ENCODE data around the gene NOS1AP. TPM values are rescaled to one million over a fixed set of nuclear protein-coding genes. Genes with fewer than 3 reads are reported as not detected.

NOS1AP gene
- total and polyA plus RNA-seq, 12 donors, result 0.37 to 12.0 (median 3.1) TPM

GRCh38 chr1:162228586-162228985 is 159.1 kb downstream of the NOS1AP start:
- intact Hi-C loops (cut with DNase I), result no loop called here
- TF ChIP-seq CTCF (IDR thresholded peaks at IDR 0.05) (no peak), POLR2A (IDR thresholded peaks at IDR 0.05) (no peak)
- no peaks in the 10 kb centered on the region for H3K4me1 ChIP-seq (replicated peaks in 1 of 2)
- no peaks in the 10 kb centered on the region for H3K27me3 ChIP-seq
- H3K4me3 ChIP-seq, result no peak overlapping the region
- WGBS, 4 donors, result 38 to 75% (median 53%) methylated on average over 5 of the region's 5 CpGs
- DNase-seq, result no peak
- H3K27ac ChIP-seq, result no peak overlapping the region
- no peaks in the 10 kb centered on the region for H3K9me3 ChIP-seq (replicated peaks in 1 of 3)
- no peaks in the 10 kb centered on the region for H3K36me3 ChIP-seq (replicated peaks in 1 of 2)

- no peaks in the 10 kb centered on the region for H3K36me3 ChIP-seq (replicated peaks in 1 of 2)
- TF ChIP-seq CTCF (IDR thresholded peaks at IDR 0.05), result no peak
- TF ChIP-seq POLR2A (IDR thresholded peaks at IDR 0.05), result no peak
- intact Hi-C loops (cut with DNase I), result no loop called here
- no peaks in the 10 kb centered on the region for H3K9me3 ChIP-seq (replicated peaks in 1 of 3)
- H3K27ac ChIP-seq, result no peak overlapping the region
- no peak overlapping the region for H3K4me3 ChIP-seq
- DNase-seq, result no peak
- H3K4me1 ChIP-seq (replicated peaks in 1 of 2), result no peaks in the 10 kb centered on the region
- 73 to 90% (median 78%) methylated on average over 2 of the region's 2 CpGs for WGBS, 4 donors
- no peaks in the 10 kb centered on the region for H3K27me3 ChIP-seq
Observed at GRCh38 chr1:162229549-162229948, 160.1 kb downstream of the NOS1AP start.

- H3K4me1 ChIP-seq (replicated peaks in 1 of 2), result peaks cover 0 to 1% of the 10 kb centered on the region in 2 donors
- TF ChIP-seq POLR2A (IDR thresholded peaks at IDR 0.05), result no peak
- TF ChIP-seq CTCF (IDR thresholded peaks at IDR 0.05), result peak in 2 of 6 experiments; percentile 3 to 19
- peak in 3 of 7 donors; percentile 10 to 57 (median 34) for DNase-seq
- H3K36me3 ChIP-seq (replicated peaks in 1 of 2), result no peaks in the 10 kb centered on the region
- no peak overlapping the region for H3K4me3 ChIP-seq
- no peaks in the 10 kb centered on the region for H3K27me3 ChIP-seq
- intact Hi-C loops (cut with DNase I), result no loop called here
- 63 to 96% (median 67%) methylated on average over 3 of the region's 3 CpGs for WGBS, 4 donors
- no peaks in the 10 kb centered on the region for H3K9me3 ChIP-seq (replicated peaks in 1 of 3)
- H3K27ac ChIP-seq, result no peak overlapping the region
Observed at GRCh38 chr1:162230096-162230495, 160.6 kb downstream of the NOS1AP start.

GRCh38 chr1:162230517-162230916 is 161.0 kb downstream of the NOS1AP start:
- intact Hi-C loops (cut with DNase I), result no loop called here
- 74 to 77% (median 76%) methylated on average over 3 of the region's 3 CpGs for WGBS, 4 donors
- H3K4me1 ChIP-seq (replicated peaks in 1 of 2), result peaks cover 0 to 6% of the 10 kb centered on the region in 2 donors
- no peaks in the 10 kb centered on the region for H3K9me3 ChIP-seq (replicated peaks in 1 of 3)
- DNase-seq, result no peak
- H3K27ac ChIP-seq, result no peak overlapping the region
- no peaks in the 10 kb centered on the region for H3K27me3 ChIP-seq
- no peaks in the 10 kb centered on the region for H3K36me3 ChIP-seq (replicated peaks in 1 of 2)
- TF ChIP-seq POLR2A (IDR thresholded peaks at IDR 0.05) (no peak), CTCF (IDR thresholded peaks at IDR 0.05) (no peak)
- H3K4me3 ChIP-seq, result no peak overlapping the region
